B cell (primary cell): ENCODE measurements around the gene CFLAR. TPM values are rescaled to one million over a fixed set of nuclear protein-coding genes. Genes with fewer than 3 reads are reported as not detected.

Source experiments
- ATAC-seq: fragments of 200-7000 bp; cut with Tn5 transposase; one replicate; pipeline ENCODE4 v1.10.0; 2021; ENCODE audit warnings: low read depth, mild to moderate bottlenecking, moderate number of reproducible peaks, moderate library complexity
- CTCF ChIA-PET: fragments of 350-600 bp; sonication (Branson Sonifier 250); formaldehyde crosslinking; loops from one replicate; lab custom pipeline; 2021; ENCODE audit warnings: antibody characterized with exemption, inconsistent platforms; lab: Charles Lee
- POLR2A ChIA-PET: fragments of 350-600 bp; sonication (Branson Sonifier 250); formaldehyde crosslinking; loops from one replicate; lab custom pipeline; 2021; ENCODE audit warnings: antibody characterized with exemption; lab: Charles Lee
- DNase-seq: peaks from one replicate; pipeline ENCODE4 v3.0.0; 2013
- H2AFZ ChIP-seq: 2 replicates; pipeline ENCODE4 v1.6.1; 2012; ENCODE audit warnings: mild to moderate bottlenecking, low read depth, low read length; ENCODE audit not compliant: insufficient read depth, poor library complexity, severe bottlenecking
- H3K27ac ChIP-seq, 2 donors: 1 replicate in 1 of 2; 2 replicates in 1 of 2; pipeline ENCODE4 v1.5.1; 2012 to 2013; ENCODE audit warnings: low read length in 2 of 2, mild to moderate bottlenecking in 2 of 2, moderate library complexity in 1 of 2
- H3K27me3 ChIP-seq, 4 experiments: fragments of 200-600 bp in 1 of 4; sonication (generic) in 1 of 4; replicated peaks in 1 of 4; 1 replicate in 2 of 4; 2 replicates in 2 of 4; pipeline versions ENCODE4 v1.6.1 to v1.7.0; 2013 to 2016; ENCODE audit warnings: low read length in 3 of 4, mild to moderate bottlenecking in 2 of 4, mixed read lengths in 1 of 4, moderate library complexity in 1 of 4; ENCODE audit not compliant: insufficient read depth in 4 of 4, control insufficient read depth in 3 of 4; ENCODE audit errors: control extremely low read depth in 1 of 4
- H3K36me3 ChIP-seq, 2 experiments: replicated peaks in 1 of 2; 1 replicate in 1 of 2; 2 replicates in 1 of 2; pipeline versions ENCODE4 v1.6.1 to v1.7.1; 2013; ENCODE audit warnings: low read length in 1 of 2; ENCODE audit not compliant: insufficient read depth in 2 of 2, control insufficient read depth in 1 of 2; ENCODE audit errors: control extremely low read depth in 1 of 2, extremely low read depth in 1 of 2
- H3K4me1 ChIP-seq, 2 donors: fragments of 200-600 bp in 1 of 2; sonication (generic) in 1 of 2; 1 replicate in 1 of 2; 2 replicates in 1 of 2; pipeline versions ENCODE4 v1.5.1 to v1.6.1; 2013 to 2017; ENCODE audit warnings: low read length in 2 of 2; ENCODE audit not compliant: control insufficient read depth in 2 of 2, insufficient read depth in 2 of 2
- H3K4me2 ChIP-seq: replicated peaks from 2 replicates; pipeline ENCODE3; 2012; ENCODE audit warnings: mild to moderate bottlenecking, low read depth, low read length; ENCODE audit not compliant: poor library complexity, severe bottlenecking
- H3K4me3 ChIP-seq, 5 experiments: fragments of 200-600 bp in 1 of 5; sonication (generic) in 1 of 5; 1 replicate in 3 of 5; 2 replicates in 2 of 5; pipeline versions ENCODE4 v1.5.1 to v1.7.0; 2011 to 2016; ENCODE audit warnings: low read length in 4 of 5, mild to moderate bottlenecking in 4 of 5, low read depth in 2 of 5, control low read depth in 1 of 5, moderate library complexity in 1 of 5; ENCODE audit not compliant: insufficient read depth in 1 of 5; ENCODE audit errors: control extremely low read depth in 1 of 5, extremely low read depth in 1 of 5
- H3K79me2 ChIP-seq: fragments of 200-600 bp; sonication (generic); one replicate; pipeline ENCODE4 v1.6.0; 2016; ENCODE audit warnings: low read length; ENCODE audit not compliant: control insufficient read depth, insufficient read depth
- H3K9ac ChIP-seq: fragments of 200-600 bp; sonication (generic); 2 replicates; pipeline ENCODE4 v1.6.1; 2017; ENCODE audit warnings: mild to moderate bottlenecking, low read length, moderate library complexity
- H3K9me3 ChIP-seq, 3 donors: one replicate each; pipeline versions ENCODE4 v1.6.1 to v1.7.1; 2013; ENCODE audit warnings: low read length in 2 of 3; ENCODE audit not compliant: control insufficient read depth in 2 of 3, insufficient read depth in 1 of 3; ENCODE audit errors: control extremely low read depth in 1 of 3
- H4K20me1 ChIP-seq: 2 replicates; pipeline ENCODE4 v1.6.0; 2012; ENCODE audit warnings: mild to moderate bottlenecking, low read length; ENCODE audit not compliant: insufficient read depth, control insufficient read depth, poor library complexity, severe bottlenecking
- H3K27ac Mint-ChIP-seq: one replicate; pipeline ENCODE4 v1.8.0; 2021; ENCODE audit warnings: mixed read lengths
- H3K27me3 Mint-ChIP-seq: one replicate; pipeline ENCODE4 v1.8.0; 2021; ENCODE audit warnings: mixed read lengths
- H3K4me1 Mint-ChIP-seq: one replicate; pipeline ENCODE4 v1.8.0; 2021; ENCODE audit warnings: mixed read lengths
- H3K4me3 Mint-ChIP-seq: one replicate; pipeline ENCODE4 v1.8.0; 2021; ENCODE audit warnings: mixed read lengths
- H3K9me3 Mint-ChIP-seq: one replicate; pipeline ENCODE4 v1.8.0; 2022; ENCODE audit warnings: mixed read lengths; ENCODE audit not compliant: insufficient read depth
- CTCF ChIP-seq: fragments of 200-600 bp; IDR thresholded peaks from one replicate; pipeline ENCODE4 v1.8.0; 2022; ENCODE audit warnings: antibody characterized with exemption, mild to moderate bottlenecking
- EZH2 ChIP-seq: IDR thresholded peaks from 2 replicates; pipeline ENCODE4 v1.6.1; 2012; ENCODE audit warnings: borderline replicate concordance, low read depth, mild to moderate bottlenecking, moderate library complexity, low read length; ENCODE audit not compliant: insufficient read depth, poor library complexity, severe bottlenecking
- WGBS: methylation state at CpG from one replicate; pipeline ENCODE4 v1.1.5; 2013; ENCODE audit warnings: missing lambda C conversion rate; ENCODE audit not compliant: insufficient coverage; 5-methylcytosine and 5-hydroxymethylcytosine counted together
- intact Hi-C: fragments of 100-400 bp; cut with micrococcal nuclease; formaldehyde crosslinking; loops from one replicate; pipeline ENCODE4 v1.10.0; 2022
- polyA plus RNA-seq: library from polyadenylated mRNA; depleted of rRNA; stranded (reverse); fragments of >200 nt; gene quantifications from 2 replicates; pipeline ENCODE4 v1.2.3, GENCODE V29; 2012
- total RNA-seq, 2 donors: library from RNA; stranded (reverse); fragments of 120-200 nt in 1 of 2; gene quantifications; 1 replicate in 1 of 2; 2 replicates in 1 of 2; pipeline versions ENCODE4 v1.2.3 to v1.2.4, GENCODE V29; 2013 to 2022

CFLAR gene
- total and polyA plus RNA-seq, 2 donors (not counting 1 experiment from before 2014, with no cell fraction given) = 58.4 to 216 TPM

- Histone ChIP-seq H3K4me3 (peak overlapping the region in 1 of 5 experiments; percentile 29), H3K27ac (peak overlapping the region; percentile 31 to 50), H3K4me1 (peaks cover 46 to 55% of the 10 kb centered on the region in 2 donors), H3K4me2 (peak overlapping the region; percentile 58), H3K9ac (peak overlapping the region; percentile 15), H3K79me2 (peaks cover 21% of the 10 kb centered on the region), H4K20me1 (peaks cover 12% of the 10 kb centered on the region), H3K36me3 (peaks cover 4 to 48% of the 10 kb centered on the region in 2 experiments), H3K9me3 (peaks cover 0 to 7% (median 0%) of the 10 kb centered on the region in 3 donors), H3K27me3 (no peaks in the 10 kb centered on the region), H2AFZ (no peak overlapping the region)
- H3K9me3 Mint-ChIP-seq = peaks cover 3% of the 10 kb centered on the region
- peaks cover 59% of the 10 kb centered on the region for H3K4me1 Mint-ChIP-seq
- ATAC-seq (peak; percentile 96), DNase-seq (peak; percentile 76)
- no CpG with 5 or more reads among the region's 3 CpGs for WGBS
- peak overlapping the region; percentile 89 for H3K27ac Mint-ChIP-seq
- H3K4me3 Mint-ChIP-seq = peak overlapping the region; percentile 80
- TF ChIP-seq CTCF (no peak), EZH2 (no peak)
- ChIA-PET CTCF (interaction anchor here (1.0 to 4.0 kb wide), 11 partner anchors 11 to 293 kb away, joined by 3 to 42 read pairs (median 5); partner anchors contain the start of gene CASP10), POLR2A (interaction anchor here (0.6 to 1.7 kb wide), 5 partner anchors 11 to 330 kb away, joined by 3 to 6 read pairs (median 4); partner anchors contain the start of genes CASP10 and CLK1)
- intact Hi-C loops = loop anchor here (1.0 kb wide), 2 partner anchors 8 to 14 kb away; no protein-coding TSS in a partner anchor
- H3K27me3 Mint-ChIP-seq = no peaks in the 10 kb centered on the region
Measured at GRCh38 chr2:201194097-201194496, 78.1 kb downstream of the CFLAR start.

- Histone ChIP-seq H3K4me3 (no peak overlapping the region), H3K9ac (no peak overlapping the region), H4K20me1 (peaks cover 12% of the 10 kb centered on the region), H3K4me1 (peaks cover 46 to 55% of the 10 kb centered on the region in 2 donors), H3K9me3 (peaks cover 0 to 7% (median 0%) of the 10 kb centered on the region in 3 donors), H3K27ac (no peak overlapping the region), H3K36me3 (peaks cover 4 to 49% of the 10 kb centered on the region in 2 experiments), H3K4me2 (no peak overlapping the region), H3K79me2 (peaks cover 10% of the 10 kb centered on the region), H2AFZ (no peak overlapping the region), H3K27me3 (no peaks in the 10 kb centered on the region)
- WGBS = 100% methylated on average over 2 of the region's 3 CpGs
- intact Hi-C loops = no loop called here
- ATAC-seq (no peak), DNase-seq (no peak)
- ChIA-PET CTCF (interaction anchor here (1.2 to 4.0 kb wide), 11 partner anchors 9 to 289 kb away, joined by 3 to 42 read pairs (median 5); partner anchors contain the start of gene CASP10), POLR2A (interaction anchor here (0.7 to 1.7 kb wide), 5 partner anchors 9 to 231 kb away, joined by 3 to 6 read pairs (median 3); partner anchors contain the start of gene CASP10)
- TF ChIP-seq CTCF (no peak), EZH2 (no peak)
- Mint-ChIP-seq H3K4me3 (no peak overlapping the region), H3K4me1 (peaks cover 56% of the 10 kb centered on the region), H3K9me3 (peaks cover 3% of the 10 kb centered on the region), H3K27me3 (no peaks in the 10 kb centered on the region), H3K27ac (peak overlapping the region; percentile 73)
Measured at GRCh38 chr2:201195331-201195730, 79.4 kb downstream of the CFLAR start.
